Astrocyte (in vitro differentiated cells and primary cell): ENCODE data around the gene FOXJ3. TPM values are rescaled to one million over a fixed set of nuclear protein-coding genes. Genes with fewer than 3 reads are reported as not detected.

ENCODE experiments used
- DNase-seq: peaks from one replicate; pipeline ENCODE4 v3.0.0-alpha.2; 2010; ENCODE audit warnings: low read depth
- FAIRE-seq: peaks from 2 replicates; lab custom pipeline; 2011; peaks lifted over from hg19 to GRCh38; lab: Jason Lieb, UNC
- H2AFZ ChIP-seq: 2 replicates; pipeline ENCODE4 v1.6.0; 2012; ENCODE audit warnings: low read depth, low read length, inconsistent platforms
- H3K27ac ChIP-seq: 2 replicates; pipeline ENCODE4 v1.5.1; 2011; ENCODE audit warnings: low read depth, low read length, inconsistent platforms
- H3K27me3 ChIP-seq: 2 replicates; pipeline ENCODE4 v1.6.0; 2011; ENCODE audit warnings: low read length, inconsistent platforms; ENCODE audit not compliant: insufficient read depth
- H3K36me3 ChIP-seq: 2 replicates; pipeline ENCODE4 v1.5.1; 2011; ENCODE audit warnings: low read length, inconsistent platforms; ENCODE audit not compliant: insufficient read depth
- H3K4me1 ChIP-seq: 2 replicates; pipeline ENCODE4 v1.5.1; 2011; ENCODE audit warnings: low read length, inconsistent platforms; ENCODE audit not compliant: insufficient read depth
- H3K4me2 ChIP-seq: 2 replicates; pipeline ENCODE4 v1.6.0; 2012; ENCODE audit warnings: low read length, inconsistent platforms
- H3K4me3 ChIP-seq: 2 replicates; pipeline ENCODE4 v1.5.1; 2011; ENCODE audit warnings: low read depth, mild to moderate bottlenecking, low read length, inconsistent platforms; ENCODE audit not compliant: insufficient read depth
- H3K79me2 ChIP-seq: 2 replicates; pipeline ENCODE4 v1.6.0; 2012; ENCODE audit warnings: mild to moderate bottlenecking, low read length, inconsistent platforms; ENCODE audit not compliant: insufficient read depth
- H3K9ac ChIP-seq: 2 replicates; pipeline ENCODE4 v1.6.0; 2012; ENCODE audit warnings: mild to moderate bottlenecking, low read length, inconsistent platforms
- H3K9me3 ChIP-seq: 2 replicates; pipeline ENCODE4 v1.5.1; 2012; ENCODE audit warnings: low read depth, mild to moderate bottlenecking, low read length, inconsistent platforms; ENCODE audit not compliant: insufficient read depth
- H4K20me1 ChIP-seq: 2 replicates; pipeline ENCODE4 v1.6.0; 2012; ENCODE audit warnings: low read length, inconsistent platforms; ENCODE audit not compliant: insufficient read depth
- H3K27ac Mint-ChIP-seq: one replicate; pipeline ENCODE4 v1.8.0; 2021; ENCODE audit warnings: mild to moderate bottlenecking, mixed read lengths; ENCODE audit not compliant: unreplicated experiment
- H3K27me3 Mint-ChIP-seq: one replicate; pipeline ENCODE4 v1.8.0; 2021; ENCODE audit warnings: low read depth, mixed read lengths; ENCODE audit not compliant: unreplicated experiment
- H3K36me3 Mint-ChIP-seq: one replicate; pipeline ENCODE4 v1.8.0; 2021; ENCODE audit warnings: low read depth, mixed read lengths; ENCODE audit not compliant: unreplicated experiment
- H3K4me1 Mint-ChIP-seq: one replicate; pipeline ENCODE4 v1.8.0; 2021; ENCODE audit warnings: low read depth, mixed read lengths; ENCODE audit not compliant: unreplicated experiment
- H3K4me3 Mint-ChIP-seq: one replicate; pipeline ENCODE4 v1.8.0; 2021; ENCODE audit warnings: mild to moderate bottlenecking, moderate library complexity, mixed read lengths; ENCODE audit not compliant: unreplicated experiment
- H3K9me3 Mint-ChIP-seq: one replicate; pipeline ENCODE4 v1.8.0; 2021; ENCODE audit warnings: mild to moderate bottlenecking, mixed read lengths; ENCODE audit not compliant: unreplicated experiment
- CTCF ChIP-seq: IDR thresholded peaks from 2 replicates; pipeline ENCODE4 v1.5.1; 2011; ENCODE audit warnings: low read depth, mild to moderate bottlenecking, inconsistent platforms, low read length, moderate library complexity; ENCODE audit not compliant: insufficient read depth
- EZH2 ChIP-seq: IDR thresholded peaks from 2 replicates; pipeline ENCODE4 v1.6.1; 2012; ENCODE audit warnings: mild to moderate bottlenecking, low read length, inconsistent platforms; ENCODE audit not compliant: insufficient read depth
- total RNA-seq: library from RNA; stranded (reverse); gene quantifications from 2 replicates; pipeline ENCODE4 v1.2.1, GENCODE V29; 2021

Gene FOXJ3
- total RNA-seq, 1 donor from 2014 or later, result 41.9 TPM

GRCh38 chr1:42221456-42221855 is 113.6 kb downstream of the FOXJ3 start:
- DNase-seq (no peak), FAIRE-seq (no peak)
- Mint-ChIP-seq H3K4me1 (peaks cover 24% of the 10 kb centered on the region), H3K9me3 (no peaks in the 10 kb centered on the region), H3K27ac (no peak overlapping the region), H3K27me3 (no peaks in the 10 kb centered on the region), H3K36me3 (no peaks in the 10 kb centered on the region), H3K4me3 (no peak overlapping the region)
- Histone ChIP-seq H3K4me3 (no peak overlapping the region), H3K79me2 (peaks cover 13% of the 10 kb centered on the region), H3K9me3 (no peaks in the 10 kb centered on the region), H2AFZ (no peak overlapping the region), H3K27me3 (no peaks in the 10 kb centered on the region), H3K4me1 (peaks cover 9% of the 10 kb centered on the region), H3K4me2 (no peak overlapping the region), H4K20me1 (peaks cover 50% of the 10 kb centered on the region), H3K27ac (no peak overlapping the region), H3K36me3 (no peaks in the 10 kb centered on the region), H3K9ac (no peak overlapping the region)
- no peak for TF ChIP-seq EZH2
- TF ChIP-seq CTCF, result no peak

DNA sequence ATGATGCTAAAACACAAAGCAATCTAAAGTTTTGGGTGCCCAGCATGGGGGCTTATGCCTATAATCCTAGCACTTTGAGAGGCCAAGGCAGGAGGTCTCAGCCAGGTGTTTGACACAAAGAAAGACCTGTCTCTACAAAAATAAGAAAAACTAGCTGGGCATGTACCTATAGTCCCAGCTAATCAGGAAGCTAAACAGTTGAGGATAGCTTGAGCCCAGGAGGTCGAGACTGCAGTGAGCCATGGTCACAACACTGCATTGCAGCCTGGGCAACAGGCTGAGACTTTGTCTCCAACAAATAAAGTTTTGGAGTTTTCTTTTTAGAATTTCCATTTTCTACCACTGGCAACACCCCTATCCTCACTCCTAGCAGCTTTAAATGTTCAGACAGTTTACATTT is 115.4 kb downstream of the FOXJ3 start:
- H3K9me3 ChIP-seq, result no peaks in the 10 kb centered on the region
- no peak overlapping the region for H2AFZ ChIP-seq
- H3K27ac ChIP-seq, result no peak overlapping the region
- no peak overlapping the region for H3K4me3 Mint-ChIP-seq
- H3K9ac ChIP-seq, result no peak overlapping the region
- H3K79me2 ChIP-seq, result peaks cover 22% of the 10 kb centered on the region
- no peaks in the 10 kb centered on the region for H3K27me3 ChIP-seq
- H3K4me3 ChIP-seq, result no peak overlapping the region
- no peak for DNase-seq
- H3K4me1 Mint-ChIP-seq, result peaks cover 23% of the 10 kb centered on the region
- peaks cover 11% of the 10 kb centered on the region for H3K4me1 ChIP-seq
- no peak overlapping the region for H3K4me2 ChIP-seq
- H3K36me3 Mint-ChIP-seq, result no peaks in the 10 kb centered on the region
- TF ChIP-seq CTCF (no peak), EZH2 (no peak)
- H3K27ac Mint-ChIP-seq, result peak overlapping the region; percentile 35
- H3K9me3 Mint-ChIP-seq, result no peaks in the 10 kb centered on the region
- no peak for FAIRE-seq
- H4K20me1 ChIP-seq, result peaks cover 50% of the 10 kb centered on the region
- no peaks in the 10 kb centered on the region for H3K36me3 ChIP-seq
- no peaks in the 10 kb centered on the region for H3K27me3 Mint-ChIP-seq

- Mint-ChIP-seq H3K9me3 (no peaks in the 10 kb centered on the region), H3K36me3 (peaks cover 6% of the 10 kb centered on the region), H3K4me3 (no peak overlapping the region), H3K27me3 (no peaks in the 10 kb centered on the region), H3K27ac (no peak overlapping the region), H3K4me1 (peaks cover 29% of the 10 kb centered on the region)
- H3K9me3 ChIP-seq, result no peaks in the 10 kb centered on the region
- FAIRE-seq (peak; percentile 26), DNase-seq (peak; percentile 75)
- H3K79me2 ChIP-seq, result peaks cover 51% of the 10 kb centered on the region
- no peak overlapping the region for H3K9ac ChIP-seq
- no peak overlapping the region for H2AFZ ChIP-seq
- TF ChIP-seq EZH2 (no peak), CTCF (no peak)
- no peaks in the 10 kb centered on the region for H3K36me3 ChIP-seq
- H3K27me3 ChIP-seq, result no peaks in the 10 kb centered on the region
- no peak overlapping the region for H3K4me3 ChIP-seq
- H3K4me2 ChIP-seq, result peak overlapping the region; percentile 5
- peaks cover 32% of the 10 kb centered on the region for H3K4me1 ChIP-seq
- H3K27ac ChIP-seq, result no peak overlapping the region
- H4K20me1 ChIP-seq, result peaks cover 49% of the 10 kb centered on the region
These were observed 120.6 kb downstream of the FOXJ3 start for GRCh38 chr1:42214447-42214871.
